ENCODE data around the gene CXCL13.
"Not testable (repeated sequence)": the region's sequence is repeated elsewhere in the genome, so short reads cannot be mapped to it uniquely, and the experiment has no call there.

CXCL13 gene

GRCh38 chr4:77601614-77602187 lies 3.9 kb upstream of the CXCL13 start:
- DNase-seq (ENCODE audit: low spot score): no peak

DNA sequence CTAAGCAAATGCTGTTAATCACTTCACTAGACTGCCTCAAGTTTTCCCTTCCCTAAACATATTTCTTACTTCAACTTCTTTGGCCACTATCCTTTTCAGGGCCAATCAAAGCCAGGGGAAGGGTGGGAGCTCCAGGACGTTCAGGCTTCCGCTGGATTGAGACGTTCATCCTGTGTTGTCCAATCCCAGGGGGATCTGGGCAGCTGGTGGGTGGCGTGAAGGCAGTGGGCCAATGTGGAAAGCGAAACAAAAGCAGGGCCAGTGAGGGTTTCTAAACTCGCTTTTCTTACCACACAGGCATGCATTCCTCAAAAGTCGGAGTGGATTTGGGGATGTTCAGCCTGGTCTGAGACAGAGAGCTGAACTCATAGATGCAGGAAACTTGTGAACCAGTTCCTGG lies 7.6 kb downstream of the CXCL13 start:
- no peak for DNase-seq (ENCODE audit: low spot score)

- DNase-seq (ENCODE audit: low spot score): no peak
Measured at GRCh38 chr4:77615153-77615552, 9.5 kb downstream of the CXCL13 start.

DNA sequence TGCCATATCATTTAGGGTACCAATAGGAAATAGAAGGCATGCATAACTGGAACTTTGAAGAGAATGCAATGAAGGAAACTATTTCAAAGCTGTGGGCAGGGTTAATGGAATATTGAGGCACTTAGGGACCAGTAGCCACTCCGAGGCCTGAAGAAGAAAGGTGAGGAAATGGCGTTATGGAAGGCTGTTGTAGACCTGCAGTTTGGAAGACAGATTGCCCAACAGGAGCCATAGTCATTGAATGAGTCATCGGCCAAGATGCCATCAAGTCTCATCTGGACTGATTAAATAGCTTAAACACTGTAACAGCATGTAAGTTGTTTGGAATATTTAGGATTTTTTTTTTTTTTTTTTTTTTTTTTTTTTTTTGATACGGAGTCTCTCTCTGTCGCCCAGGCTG lies 11.6 kb downstream of the CXCL13 start:
- no peak for DNase-seq (ENCODE audit: low spot score)

- peak; percentile 86 for DNase-seq (ENCODE audit: low spot score)
Measured at GRCh38 chr4:77618383-77619241, 13.0 kb downstream of the CXCL13 start.

DNA sequence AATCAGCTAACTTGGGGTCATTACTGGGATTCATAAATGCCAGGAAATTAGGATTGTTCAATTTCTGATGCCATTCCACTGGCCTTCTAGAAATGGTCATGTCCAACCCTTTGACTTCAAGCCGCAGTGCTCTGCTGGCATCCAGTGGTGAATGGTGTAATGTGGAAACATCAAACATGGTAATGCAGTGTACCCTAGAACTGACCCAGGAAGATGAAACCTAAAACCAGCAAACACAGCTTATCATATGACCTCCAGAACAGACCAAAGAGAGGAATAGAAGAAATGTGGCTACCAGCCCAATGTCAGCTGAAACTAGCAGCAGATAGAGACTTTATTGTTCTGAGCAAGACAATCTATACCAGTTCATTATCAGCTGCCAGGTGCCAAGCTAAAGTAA lies 13.8 kb downstream of the CXCL13 start:
- DNase-seq (ENCODE audit: low spot score): no peak

DNA sequence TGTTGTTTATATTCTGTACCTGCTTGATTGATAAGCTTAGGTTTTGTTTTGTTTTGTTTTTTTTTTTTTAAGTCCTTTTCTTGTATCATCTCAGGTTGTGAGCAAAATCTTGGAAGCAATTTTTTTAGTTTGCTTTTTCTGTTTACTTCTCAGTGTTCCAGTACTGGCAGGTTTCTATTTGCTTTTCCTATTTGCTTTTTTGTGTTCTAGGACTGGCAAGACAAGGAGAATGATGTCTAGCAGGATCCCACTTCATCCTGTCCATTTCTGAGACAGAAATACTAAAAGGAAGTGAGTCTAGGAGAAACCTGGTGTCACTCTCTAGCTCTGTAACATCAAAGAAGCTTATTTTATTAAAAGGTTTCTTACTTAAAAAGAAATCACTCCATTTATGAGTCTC lies 15.6 kb downstream of the CXCL13 start:
- DNase-seq (ENCODE audit: low spot score): no peak

GRCh38 chr4:77623091-77623490 lies 17.5 kb downstream of the CXCL13 start:
- DNase-seq (ENCODE audit: low spot score): no peak

DNA sequence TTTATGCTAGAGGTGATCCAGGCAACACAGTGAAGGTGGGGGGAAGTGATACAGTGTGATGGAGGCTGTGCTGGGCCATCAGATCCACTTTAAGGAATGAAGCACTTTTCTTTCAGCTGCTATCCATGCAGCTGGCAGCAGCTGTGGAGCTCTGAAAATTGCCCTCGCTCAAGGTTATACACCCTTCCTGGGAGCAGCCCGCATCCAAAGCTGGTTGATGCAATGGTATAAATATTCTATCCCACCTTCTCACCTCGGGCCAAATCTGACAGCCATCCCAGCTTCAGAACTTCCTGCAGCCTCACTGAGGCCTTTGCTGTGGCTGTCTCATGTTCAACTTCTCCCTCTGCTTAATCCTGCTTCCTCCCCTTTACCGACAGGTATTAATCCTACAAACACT lies 18.6 kb downstream of the CXCL13 start:
- DNase-seq (ENCODE audit: low spot score): no peak

DNA sequence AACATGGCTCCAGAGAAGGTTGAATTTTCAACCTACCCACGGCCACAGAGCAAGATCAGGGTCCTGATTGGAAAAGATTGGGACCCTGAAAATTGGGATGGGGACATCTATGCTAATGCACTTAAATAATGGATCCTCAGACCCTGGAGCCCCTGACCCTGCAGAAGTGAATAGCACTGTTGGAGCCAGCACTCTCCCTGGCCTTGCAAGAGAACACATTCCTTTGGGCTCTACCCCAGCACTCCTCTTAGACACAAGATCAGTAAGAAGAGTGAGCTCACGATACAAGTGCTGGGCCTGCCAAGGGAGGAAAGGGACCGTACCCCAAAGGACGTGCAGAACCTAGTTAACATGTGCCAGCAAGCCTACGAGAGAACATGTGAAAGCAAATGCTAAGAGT lies 19.9 kb downstream of the CXCL13 start:
- DNase-seq (ENCODE audit: low spot score): no peak

- no peak for DNase-seq (ENCODE audit: low spot score)
Measured at GRCh38 chr4:77629885-77630284, 24.3 kb downstream of the CXCL13 start.

GRCh38 chr4:77631276-77631675 lies 25.7 kb downstream of the CXCL13 start:
- DNase-seq (ENCODE audit: low spot score): no peak

GRCh38 chr4:77634132-77634785 lies 28.6 kb downstream of the CXCL13 start:
- no peak for DNase-seq (ENCODE audit: low spot score)

DNA sequence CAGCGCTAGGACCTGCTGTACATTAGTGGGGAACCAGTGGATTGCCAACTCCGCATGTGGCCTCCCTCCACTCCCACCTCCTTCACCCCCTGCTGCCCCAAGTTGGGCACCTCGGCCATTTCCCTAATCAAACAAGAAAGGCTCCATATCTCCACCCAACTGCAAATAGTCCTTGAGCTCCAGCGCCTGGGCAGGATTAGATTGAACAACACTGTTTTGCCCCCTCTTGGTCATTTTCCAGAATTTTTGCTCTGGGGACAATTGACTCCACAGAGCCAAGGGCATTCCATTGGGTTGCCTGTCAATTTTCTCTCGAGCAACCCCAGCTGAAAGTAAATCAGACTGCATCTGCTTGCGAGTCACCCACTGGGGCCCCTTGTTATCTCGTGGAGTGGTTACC lies 29.6 kb downstream of the CXCL13 start:
- DNase-seq (ENCODE audit: low spot score): no peak

DNA sequence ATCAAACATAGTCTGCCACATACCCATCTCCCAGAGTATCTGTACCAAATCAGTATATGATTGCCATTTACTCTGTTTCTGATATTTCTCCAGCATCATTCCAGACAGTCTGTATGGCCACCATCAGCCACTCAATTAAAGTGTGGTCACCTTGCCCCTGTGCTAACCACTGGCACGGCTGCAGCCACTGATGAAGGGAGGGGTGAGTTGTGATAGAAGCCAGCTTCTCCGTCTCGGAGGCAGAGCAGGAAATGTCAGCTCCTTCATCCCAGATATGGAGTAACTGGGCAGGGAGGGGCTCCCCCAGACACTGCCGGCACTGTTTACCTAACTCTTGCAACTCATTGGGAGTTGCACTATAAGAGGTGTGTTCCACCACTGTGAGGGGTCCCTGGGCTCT lies 30.3 kb downstream of the CXCL13 start:
- no peak for DNase-seq (ENCODE audit: low spot score)

DNA sequence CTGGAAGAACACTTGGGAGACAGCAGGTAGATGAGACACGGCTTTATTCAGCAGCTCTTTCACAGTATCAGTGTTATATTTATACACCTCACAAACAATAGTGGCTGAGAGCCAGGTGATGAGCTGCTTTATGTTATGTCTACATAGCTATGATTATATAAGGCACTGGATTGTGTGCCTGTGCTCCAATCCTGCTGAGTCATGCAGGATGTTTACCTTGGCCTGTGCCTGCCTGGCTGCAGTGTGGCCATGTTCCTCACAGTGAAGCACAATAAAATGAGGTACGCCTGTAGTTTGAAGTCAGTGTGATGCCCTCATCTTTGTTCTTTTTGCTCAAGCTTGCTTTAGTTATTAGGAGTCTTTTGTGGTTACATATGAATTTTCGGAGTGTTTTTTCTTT lies 31.3 kb downstream of the CXCL13 start:
- DNase-seq (ENCODE audit: low spot score): no peak

GRCh38 chr4:77644069-77644468 lies 38.4 kb downstream of the CXCL13 start:
- not testable (repeated sequence) for DNase-seq (ENCODE audit: low spot score)

DNA sequence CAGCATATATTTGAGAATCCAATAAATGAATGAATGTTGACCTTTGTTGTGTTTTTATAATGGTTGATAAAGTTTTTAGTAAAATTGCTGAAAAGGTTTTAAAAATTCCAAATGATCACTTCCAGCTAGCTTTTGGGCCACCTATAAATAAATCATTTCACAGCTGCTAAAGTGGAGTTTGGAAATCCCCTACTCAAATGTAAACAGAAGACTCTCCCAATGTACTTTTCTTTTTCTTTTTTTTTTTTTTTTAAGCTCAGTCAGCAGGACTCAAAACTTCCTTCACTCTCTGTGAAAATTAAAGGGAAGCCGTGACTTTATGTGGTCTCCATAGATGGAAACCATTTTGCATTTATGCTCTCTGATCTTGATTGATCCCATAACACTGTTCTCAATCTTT lies 45.2 kb downstream of the CXCL13 start:
- no peak for DNase-seq (ENCODE audit: low spot score)

DNA sequence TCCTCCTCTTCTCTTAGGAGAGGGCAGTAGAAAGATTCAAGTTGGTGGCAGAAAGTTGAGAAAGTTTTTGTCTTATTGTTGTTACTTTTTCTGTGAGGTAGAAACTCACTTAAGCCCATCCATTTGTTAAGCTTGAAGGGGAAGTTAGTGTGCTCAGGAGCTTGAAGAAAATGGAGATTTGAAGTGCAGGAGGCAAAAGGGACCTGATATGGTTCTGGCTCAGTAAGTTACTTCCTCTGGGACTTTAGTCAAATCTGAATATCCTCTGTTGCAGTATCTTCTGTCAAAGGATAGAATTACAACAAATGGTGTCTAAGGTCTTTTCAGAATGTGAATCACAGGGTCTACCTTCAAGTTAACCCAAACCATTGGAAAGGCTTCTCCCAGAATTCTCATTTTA lies 46.2 kb downstream of the CXCL13 start:
- DNase-seq (ENCODE audit: low spot score): no peak

DNA sequence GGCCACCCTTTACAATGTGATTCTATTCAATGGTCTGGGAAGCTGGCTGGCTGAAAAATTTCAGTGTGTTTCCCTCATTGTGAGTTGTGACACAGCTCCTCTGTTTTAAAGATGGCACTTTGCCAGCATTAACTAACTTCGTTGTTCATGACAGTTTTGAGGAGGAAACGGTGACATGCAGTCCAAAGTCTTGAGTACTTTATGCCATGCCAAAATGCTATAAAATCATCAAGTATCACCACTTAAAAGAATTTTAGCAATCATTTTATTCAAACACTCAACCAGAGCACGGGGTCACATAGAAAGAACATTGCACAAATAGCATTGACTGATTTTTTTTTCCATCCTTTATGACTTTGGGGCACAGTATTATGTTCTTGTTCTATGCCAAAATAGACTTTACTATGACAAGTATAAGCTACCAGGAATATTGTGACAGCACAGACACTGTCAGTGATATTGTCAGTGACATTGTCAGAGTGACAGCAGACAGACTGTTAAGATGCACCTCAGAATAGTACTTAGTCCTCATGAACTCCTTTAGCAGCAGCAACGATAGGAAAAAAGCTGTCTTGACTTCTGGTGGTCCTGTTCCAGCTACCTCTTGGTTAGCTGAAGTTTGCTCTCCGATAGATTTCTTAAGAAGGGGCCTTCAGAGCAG lies 46.7 kb downstream of the CXCL13 start:
- no peak for DNase-seq (ENCODE audit: low spot score)

DNA sequence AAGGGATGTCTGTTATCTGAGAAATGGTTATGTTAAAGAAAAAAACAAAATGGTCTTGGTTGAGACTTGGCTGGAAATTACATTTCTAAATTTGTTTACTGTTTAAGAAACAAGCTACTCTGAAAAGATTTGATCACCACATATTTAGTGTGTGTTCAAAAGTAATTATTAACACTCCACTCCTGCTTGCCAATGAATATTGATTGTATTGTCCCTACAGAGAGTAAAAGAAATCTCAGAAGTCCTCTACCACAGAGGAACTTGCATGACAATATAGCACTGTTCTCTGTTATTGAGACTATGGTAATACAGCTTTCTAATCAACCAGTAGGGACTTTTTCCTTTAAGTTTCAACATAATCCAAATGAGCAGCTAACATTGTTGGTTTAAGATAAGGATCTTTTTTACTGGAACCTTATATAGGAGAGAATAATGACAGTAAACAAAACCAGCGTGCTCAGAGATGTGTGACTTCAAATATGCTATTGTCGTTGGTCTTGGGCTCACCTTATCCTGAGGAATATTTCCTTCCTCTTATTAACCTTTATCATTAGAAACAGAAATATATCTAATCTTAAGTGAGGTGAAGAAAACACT lies 47.6 kb downstream of the CXCL13 start:
- DNase-seq (ENCODE audit: low spot score): no peak

GRCh38 chr4:77660318-77660717 lies 54.7 kb downstream of the CXCL13 start:
- DNase-seq (ENCODE audit: low spot score): not testable (repeated sequence)
